Mammary epithelial cell (primary cell): Measurements from ENCODE around the gene MICU2.

Experiments used
- CTCF ChIP-seq, 2 donors: IDR thresholded peaks in 1 of 2; conservative IDR thresholded peaks in 1 of 2; 2 replicates each; pipeline ENCODE4 v1.5.1; 2011 to 2012; ENCODE audit warnings: inconsistent platforms in 2 of 2, low read length in 2 of 2, mild to moderate bottlenecking in 2 of 2, control low read depth in 1 of 2, low read depth in 1 of 2; ENCODE audit not compliant: insufficient read depth in 1 of 2; ENCODE audit errors: extremely low read depth in 1 of 2
- EZH2 ChIP-seq: IDR thresholded peaks from 2 replicates; pipeline ENCODE4 v1.6.1; 2012; ENCODE audit warnings: low read length, inconsistent platforms, borderline replicate concordance

- no peak for TF ChIP-seq CTCF (conservative IDR thresholded peaks at IDR 0.05 in 1 of 2, IDR thresholded peaks at IDR 0.05 in 1 of 2; ENCODE audit: extremely low read depth in 1 of 2, insufficient read depth in 1 of 2, low read depth in 1 of 2, low read length in 2 of 2)
- TF ChIP-seq EZH2, result no peak
These were observed 55.4 kb downstream of the MICU2 start for GRCh38 chr13:21548577-21548976.
